Upper lobe of right lung (tissue), 1 donor: ENCODE results near the gene TTC28. TPM values are rescaled to one million over a fixed set of nuclear protein-coding genes. Genes with fewer than 3 reads are reported as not detected.

Source experiments
- ATAC-seq: fragments of 200-7000 bp; cut with Tn5 transposase; one replicate; pipeline ENCODE4 v1.9.1; 2020; ENCODE audit warnings: mild to moderate bottlenecking, moderate library complexity
- DNase-seq: peaks from one replicate; pipeline ENCODE4 v3.0.0-alpha.2; 2020
- H3K27ac ChIP-seq: fragments of 200-600 bp; one replicate; pipeline ENCODE4 v1.8.0; 2022
- H3K27me3 ChIP-seq: fragments of 200-600 bp; one replicate; pipeline ENCODE4 v1.8.0; 2022; ENCODE audit warnings: mild to moderate bottlenecking
- H3K36me3 ChIP-seq: fragments of 200-600 bp; one replicate; pipeline ENCODE4 v1.8.0; 2022
- H3K4me1 ChIP-seq: fragments of 200-600 bp; one replicate; pipeline ENCODE4 v1.8.0; 2022
- H3K4me3 ChIP-seq: fragments of 200-600 bp; one replicate; pipeline ENCODE4 v1.8.0; 2022; ENCODE audit warnings: mild to moderate bottlenecking
- H3K9me3 ChIP-seq: fragments of 200-600 bp; one replicate; pipeline ENCODE4 v1.8.0; 2022
- intact Hi-C: fragments of 100-400 bp; cut with DNase I; formaldehyde crosslinking; loops from one replicate; pipeline ENCODE4 v1.11.0; 2022
- total RNA-seq: library from RNA; stranded (reverse); fragmentation: NEBNext Ultra II Directional; extraction: Animal tissue kit (Norgen Biotek cat#: 25700); gene quantifications from one replicate; pipeline ENCODE4 v1.2.1, GENCODE V29; 2021
- TF ChIP-seq, protein P1 (sequence below): fragments of 200-600 bp; IDR thresholded peaks from one replicate; pipeline ENCODE4 v1.8.0; 2022; ENCODE audit warnings: antibody characterized with exemption
- donor health status: DM: no; HTN: yes; CAD: no; lungs with severe emphysema.

Gene TTC28
- total RNA-seq, 1 donor from 2014 or later, result 48.7 TPM

DNA sequence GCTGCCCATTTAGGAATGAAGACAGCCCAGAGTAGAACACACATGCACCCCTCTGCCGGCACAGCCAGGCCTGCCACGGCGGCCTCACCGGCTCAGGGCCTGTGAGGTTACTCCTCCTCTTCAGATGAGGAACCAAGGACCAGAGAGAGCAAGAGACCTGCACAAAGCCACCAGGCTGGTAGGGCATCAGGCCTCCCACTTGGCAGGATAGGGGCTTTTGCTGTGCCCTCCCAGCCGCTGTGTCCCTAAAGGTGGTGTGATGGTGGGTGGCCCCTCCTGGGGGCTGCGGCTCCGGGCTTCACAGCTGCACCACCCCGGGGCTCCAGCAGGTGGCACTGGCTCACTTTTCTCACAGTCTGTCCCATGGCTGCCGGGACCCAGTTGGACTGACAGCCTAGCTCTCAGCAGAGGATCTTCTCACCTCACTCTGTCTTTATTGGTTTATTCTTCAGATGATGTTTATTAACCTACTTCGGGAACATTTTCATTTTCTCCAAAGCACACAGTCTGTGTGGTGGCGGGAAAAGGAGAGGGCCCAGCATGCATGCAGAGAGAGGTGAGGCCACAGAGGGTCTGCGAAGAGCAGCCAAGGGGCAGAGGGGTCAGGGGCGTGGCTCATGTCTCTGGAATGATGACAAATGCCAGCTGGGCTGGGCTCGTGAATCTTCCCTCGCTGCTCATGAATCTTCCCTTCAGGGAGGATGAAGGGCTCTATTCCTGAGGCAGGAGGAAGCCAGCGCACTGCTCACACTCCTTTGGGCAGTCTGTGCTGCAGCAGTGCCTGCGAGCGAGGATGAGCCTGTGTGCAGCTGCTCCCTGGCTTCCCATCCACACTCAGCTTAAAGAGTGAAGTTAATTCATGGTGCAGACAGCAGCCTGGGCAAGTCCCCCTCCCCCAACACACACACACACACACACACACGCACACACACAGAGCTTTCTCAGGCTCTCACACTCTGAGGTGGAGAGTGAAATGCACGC lies 659.5 kb downstream of the TTC28 start:
- Histone ChIP-seq H3K27me3 (no peaks in the 10 kb centered on the region), H3K27ac (no peak overlapping the region), H3K4me3 (no peak overlapping the region), H3K9me3 (no peaks in the 10 kb centered on the region), H3K4me1 (peaks cover 10% of the 10 kb centered on the region), H3K36me3 (no peaks in the 10 kb centered on the region)
- intact Hi-C loops, result no loop called here
- peak; percentile 79 for DNase-seq
- TF ChIP-seq, protein P1, sequence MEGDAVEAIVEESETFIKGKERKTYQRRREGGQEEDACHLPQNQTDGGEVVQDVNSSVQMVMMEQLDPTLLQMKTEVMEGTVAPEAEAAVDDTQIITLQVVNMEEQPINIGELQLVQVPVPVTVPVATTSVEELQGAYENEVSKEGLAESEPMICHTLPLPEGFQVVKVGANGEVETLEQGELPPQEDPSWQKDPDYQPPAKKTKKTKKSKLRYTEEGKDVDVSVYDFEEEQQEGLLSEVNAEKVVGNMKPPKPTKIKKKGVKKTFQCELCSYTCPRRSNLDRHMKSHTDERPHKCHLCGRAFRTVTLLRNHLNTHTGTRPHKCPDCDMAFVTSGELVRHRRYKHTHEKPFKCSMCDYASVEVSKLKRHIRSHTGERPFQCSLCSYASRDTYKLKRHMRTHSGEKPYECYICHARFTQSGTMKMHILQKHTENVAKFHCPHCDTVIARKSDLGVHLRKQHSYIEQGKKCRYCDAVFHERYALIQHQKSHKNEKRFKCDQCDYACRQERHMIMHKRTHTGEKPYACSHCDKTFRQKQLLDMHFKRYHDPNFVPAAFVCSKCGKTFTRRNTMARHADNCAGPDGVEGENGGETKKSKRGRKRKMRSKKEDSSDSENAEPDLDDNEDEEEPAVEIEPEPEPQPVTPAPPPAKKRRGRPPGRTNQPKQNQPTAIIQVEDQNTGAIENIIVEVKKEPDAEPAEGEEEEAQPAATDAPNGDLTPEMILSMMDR, result peak; percentile 97
- ATAC-seq, result peak; percentile 83

DNA sequence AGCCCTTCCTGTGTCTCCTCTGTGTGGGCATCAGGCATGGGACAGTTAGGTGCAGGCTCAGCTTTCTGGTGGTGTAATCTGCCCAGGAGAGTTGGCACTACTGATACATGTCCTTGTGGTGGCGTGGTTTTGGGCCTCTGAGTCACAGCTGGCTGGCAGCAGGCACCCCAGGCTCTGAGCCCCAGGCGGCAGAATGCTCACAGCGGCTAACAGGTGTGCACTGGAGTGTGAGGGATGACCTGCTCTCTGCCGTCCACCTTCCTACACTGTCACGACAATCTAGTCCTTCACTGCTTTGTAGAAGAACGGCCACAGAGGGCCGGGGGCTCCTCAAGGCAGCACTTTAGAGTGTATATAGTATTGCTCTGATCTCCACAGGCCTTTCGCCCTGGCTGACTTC lies 660.3 kb downstream of the TTC28 start:
- H3K9me3 ChIP-seq, result no peaks in the 10 kb centered on the region
- no peaks in the 10 kb centered on the region for H3K36me3 ChIP-seq
- H3K4me3 ChIP-seq, result no peak overlapping the region
- TF ChIP-seq, protein P1, result no peak
- H3K4me1 ChIP-seq, result peaks cover 10% of the 10 kb centered on the region
- H3K27me3 ChIP-seq, result no peaks in the 10 kb centered on the region
- no peak for ATAC-seq
- intact Hi-C loops, result no loop called here
- peak; percentile 48 for DNase-seq
- no peak overlapping the region for H3K27ac ChIP-seq

DNA sequence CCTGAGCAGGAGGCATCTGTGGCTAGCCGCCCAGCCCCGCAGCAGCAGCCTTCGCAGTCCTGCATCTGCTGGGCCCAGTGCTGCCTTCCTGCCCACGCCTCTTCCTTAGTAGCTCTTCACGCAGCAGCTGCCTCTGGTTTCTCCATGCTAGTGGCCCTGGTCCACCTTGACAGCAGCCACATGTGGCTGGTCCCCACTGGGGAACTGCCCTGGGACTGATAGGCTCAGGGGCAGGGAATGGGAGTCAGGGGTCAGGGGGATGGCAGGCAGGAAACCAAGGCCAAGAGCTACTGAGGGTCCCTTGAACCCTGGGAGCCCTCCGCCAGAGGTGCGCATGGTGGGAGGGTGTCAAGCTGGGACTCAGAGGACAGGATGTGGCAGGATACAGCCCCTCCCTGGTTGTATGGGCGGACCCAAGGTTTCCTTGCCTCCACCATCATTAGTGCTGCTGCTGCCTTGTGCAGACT lies 661.1 kb downstream of the TTC28 start:
- Histone ChIP-seq H3K36me3 (peaks cover 3% of the 10 kb centered on the region), H3K4me3 (no peak overlapping the region), H3K27me3 (no peaks in the 10 kb centered on the region), H3K9me3 (no peaks in the 10 kb centered on the region), H3K27ac (no peak overlapping the region), H3K4me1 (peaks cover 10% of the 10 kb centered on the region)
- DNase-seq (peak; percentile 41), ATAC-seq (no peak)
- TF ChIP-seq, protein P1, result no peak
- intact Hi-C loops, result no loop called here

DNA sequence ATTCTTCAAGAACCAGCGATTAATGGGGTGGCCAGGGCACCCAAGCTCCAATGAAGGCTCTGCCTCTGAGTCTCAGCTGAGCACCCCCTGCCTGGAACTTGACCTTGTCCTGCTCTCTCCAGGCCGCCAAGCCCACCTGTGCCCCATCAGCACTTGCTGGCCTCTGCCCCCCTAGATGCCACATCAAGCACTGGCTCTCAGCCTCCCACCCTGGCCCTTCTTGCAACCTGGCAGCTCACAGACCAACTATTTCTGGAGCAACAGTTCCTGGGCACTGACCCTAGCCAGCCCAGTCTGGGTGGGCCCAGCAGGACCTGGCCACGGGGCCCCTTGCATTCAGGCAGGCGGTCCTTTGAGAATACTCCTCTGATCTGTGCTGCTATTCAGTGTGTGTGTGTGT lies 661.8 kb downstream of the TTC28 start:
- no peaks in the 10 kb centered on the region for H3K9me3 ChIP-seq
- no peak overlapping the region for H3K4me3 ChIP-seq
- TF ChIP-seq, protein P1, result no peak
- H3K27ac ChIP-seq, result no peak overlapping the region
- DNase-seq (peak; percentile 53), ATAC-seq (no peak)
- peaks cover 10% of the 10 kb centered on the region for H3K4me1 ChIP-seq
- intact Hi-C loops, result no loop called here
- peaks cover 9% of the 10 kb centered on the region for H3K36me3 ChIP-seq
- no peaks in the 10 kb centered on the region for H3K27me3 ChIP-seq

DNA sequence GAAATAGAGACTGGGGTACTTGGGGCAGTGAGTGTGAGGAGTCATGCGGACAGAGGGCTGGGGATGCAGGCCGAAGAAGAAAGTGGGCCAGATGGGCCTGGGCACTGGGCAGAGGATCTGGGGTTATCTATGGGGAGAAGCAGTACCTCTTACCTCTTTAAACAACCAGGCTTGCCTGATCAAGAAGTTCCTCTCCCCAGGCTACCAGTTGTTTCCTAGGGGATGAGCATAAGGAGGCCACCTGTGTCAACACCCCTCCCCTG lies 662.2 kb downstream of the TTC28 start:
- H3K36me3 ChIP-seq, result peaks cover 9% of the 10 kb centered on the region
- no peaks in the 10 kb centered on the region for H3K27me3 ChIP-seq
- no peaks in the 10 kb centered on the region for H3K9me3 ChIP-seq
- H3K4me3 ChIP-seq, result no peak overlapping the region
- DNase-seq, result peak; percentile 23
- no peak for ATAC-seq
- TF ChIP-seq, protein P1, result no peak
- peaks cover 10% of the 10 kb centered on the region for H3K4me1 ChIP-seq
- intact Hi-C loops, result no loop called here
- no peak overlapping the region for H3K27ac ChIP-seq
